ENCODE measurements around the gene POLR3GL. TPM values are rescaled to one million over a fixed set of nuclear protein-coding genes. Genes with fewer than 3 reads are reported as not detected.
"Not testable (repeated sequence)": the region's sequence is repeated elsewhere in the genome, so short reads cannot be mapped to it uniquely, and the experiment has no call there.

POLR3GL gene
- total RNA-seq, 1 experiment from 2014 or later = 10.6 TPM

GRCh38 chr1:146022403-146023127 lies 58.1 kb downstream of the POLR3GL start:
- H2AFZ ChIP-seq = no peak overlapping the region
- no peak overlapping the region for H3K4me3 ChIP-seq
- intact Hi-C loops (cut with micrococcal nuclease; ENCODE audit: unreplicated experiment) = no loop called here
- H3K4me1 ChIP-seq (replicated peaks; ENCODE audit: insufficient read depth) = no peaks in the 10 kb centered on the region
- ChIA-PET CTCF (no interaction called here), POLR2A (ENCODE audit: unreplicated experiment) (no interaction called here)
- H3K27me3 ChIP-seq (ENCODE audit: insufficient read depth, low read depth) = peaks cover 8% of the 10 kb centered on the region; the same call in 1 of the 2 replicates
- no peak overlapping the region for H3K27ac ChIP-seq
- no peaks in the 10 kb centered on the region for H3K9me3 ChIP-seq (ENCODE audit: insufficient read depth, low read depth)
- H3K9me2 ChIP-seq (ENCODE audit: insufficient read depth) = no peaks in the 10 kb centered on the region
- DNase-seq = no peak
- no peak overlapping the region for H3K4me2 ChIP-seq
- no peaks in the 10 kb centered on the region for H3K36me3 ChIP-seq (ENCODE audit: low read depth)
- no TSS peak for BruUV-seq (replicated peaks)
- H4K20me1 ChIP-seq (ENCODE audit: insufficient read depth) = no peaks in the 10 kb centered on the region
- no peak for TF ChIP-seq CTCF (conservative IDR thresholded peaks at IDR 0.05)
- H3K79me2 ChIP-seq (ENCODE audit: low read depth) = no peaks in the 10 kb centered on the region
- H3F3A ChIP-seq (ENCODE audit: insufficient read depth, low read depth) = peaks cover 3% of the 10 kb centered on the region; the same call in 1 of the 2 replicates

GRCh38 chr1:146025787-146026495 lies 61.5 kb downstream of the POLR3GL start:
- H3K36me3 ChIP-seq (ENCODE audit: low read depth); H3K4me2 ChIP-seq; H3K27me3 ChIP-seq (ENCODE audit: insufficient read depth, low read depth); BruUV-seq (replicated peaks); H3K4me1 ChIP-seq (replicated peaks; ENCODE audit: insufficient read depth); intact Hi-C loops (cut with micrococcal nuclease; ENCODE audit: unreplicated experiment); CTCF ChIA-PET; H4K20me1 ChIP-seq (ENCODE audit: insufficient read depth); H3K27ac ChIP-seq; H3K9me3 ChIP-seq (ENCODE audit: insufficient read depth, low read depth); H3K9me2 ChIP-seq (ENCODE audit: insufficient read depth); H2AFZ ChIP-seq; H3K4me3 ChIP-seq; H3F3A ChIP-seq (ENCODE audit: insufficient read depth, low read depth); H3K79me2 ChIP-seq (ENCODE audit: low read depth); DNase-seq: not testable (repeated sequence)
- POLR2A ChIA-PET (ENCODE audit: unreplicated experiment) = interaction anchor here (0.6 kb wide), 1 partner anchor 1058 kb away, joined by 3 read pairs; no protein-coding TSS in a partner anchor

GRCh38 chr1:146026650-146027049 lies 62.2 kb downstream of the POLR3GL start:
- H3K27ac ChIP-seq; POLR2A ChIA-PET (ENCODE audit: unreplicated experiment); H3K9me2 ChIP-seq (ENCODE audit: insufficient read depth); H2AFZ ChIP-seq; intact Hi-C loops (cut with micrococcal nuclease; ENCODE audit: unreplicated experiment); H3K9me3 ChIP-seq (ENCODE audit: insufficient read depth, low read depth); H3K4me3 ChIP-seq; H3K4me1 ChIP-seq (replicated peaks; ENCODE audit: insufficient read depth); H3K36me3 ChIP-seq (ENCODE audit: low read depth); DNase-seq; H3K4me2 ChIP-seq; H3F3A ChIP-seq (ENCODE audit: insufficient read depth, low read depth); H3K79me2 ChIP-seq (ENCODE audit: low read depth); H3K27me3 ChIP-seq (ENCODE audit: insufficient read depth, low read depth); H4K20me1 ChIP-seq (ENCODE audit: insufficient read depth); BruUV-seq (replicated peaks): not testable (repeated sequence)
- CTCF ChIA-PET = interaction anchor here (1.0 kb wide), 1 partner anchor 12 kb away, joined by 14 read pairs; no protein-coding TSS in a partner anchor

Other genes starting within 250 kb of the POLR3GL start
- not detected in 2 replicates for gene CD160, start 245.2 kb upstream of the POLR3GL start, total RNA-seq (2021)
- gene RNF115, start 140.6 kb upstream of the POLR3GL start, total RNA-seq (2021) = 8.8 and 11.0 TPM in 2 replicates
- 21.2 and 21.4 TPM in 2 replicates for gene POLR3C, start 140.5 kb upstream of the POLR3GL start, total RNA-seq (2021)
- gene NUDT17, start 119.1 kb upstream of the POLR3GL start, total RNA-seq (2021) = 1.0 and 1.5 TPM in 2 replicates
- gene PIAS3, start 105.6 kb upstream of the POLR3GL start, total RNA-seq (2021) = 44.3 and 57.8 TPM in 2 replicates
- gene ANKRD35, start 78.8 kb upstream of the POLR3GL start, total RNA-seq (2021) = 0.78 and 1.2 TPM in 2 replicates
- 0.33 and 0.88 TPM in 2 replicates for gene ITGA10, start 54.6 kb upstream of the POLR3GL start, total RNA-seq (2021)
- gene PEX11B, start 46.0 kb upstream of the POLR3GL start, total RNA-seq (2021) = 19.7 and 19.8 TPM in 2 replicates
- 129 and 181 TPM in 2 replicates for gene RBM8A, start 37.2 kb upstream of the POLR3GL start, total RNA-seq (2021)
- 0.48 and 0.50 TPM in 2 replicates for gene LIX1L, start 6.7 kb upstream of the POLR3GL start, total RNA-seq (2021)
- gene ANKRD34A, start 115 bp upstream of the POLR3GL start, total RNA-seq (2021) = 0.33 and 0.50 TPM in 2 replicates
- 95.7 and 131 TPM in 2 replicates for gene TXNIP, start 31.9 kb downstream of the POLR3GL start, total RNA-seq (2021)
- gene HJV, start 57.0 kb downstream of the POLR3GL start, total RNA-seq (2021) = not detected in 2 replicates
- 5.0 and 5.7 TPM in 2 replicates for gene NBPF10, start 180.1 kb downstream of the POLR3GL start, total RNA-seq (2021)

Measured in PC-9 (cell line).